NCI-H524 (cell line): ENCODE measurements around the gene FARP2.

Experiments used
- DNase-seq, 2 experiments: peaks; one replicate each; lab custom pipeline; 2025; lab: John Stamatoyannopoulos, UW

The FARP2 gene

DNA sequence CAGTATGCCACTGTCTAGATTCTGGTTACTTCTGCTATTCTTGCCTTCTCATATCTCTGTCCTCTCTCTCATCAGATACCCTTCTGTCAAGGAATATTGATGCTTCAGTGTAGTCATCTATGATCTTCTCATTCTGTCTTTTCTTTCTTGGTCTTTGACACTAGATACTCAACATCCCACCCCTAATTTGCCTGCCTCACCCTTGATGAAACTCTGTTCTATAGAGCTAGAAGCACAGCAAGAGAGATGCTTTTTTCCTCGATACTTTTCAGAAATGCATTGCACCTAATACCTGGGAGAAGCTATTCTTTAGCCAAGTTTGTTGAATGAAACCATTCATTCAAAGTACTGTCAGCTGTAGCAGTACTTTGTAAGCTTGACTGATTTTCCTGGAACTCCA lies 30.8 kb upstream of the FARP2 start:
- no peak for DNase-seq

DNA sequence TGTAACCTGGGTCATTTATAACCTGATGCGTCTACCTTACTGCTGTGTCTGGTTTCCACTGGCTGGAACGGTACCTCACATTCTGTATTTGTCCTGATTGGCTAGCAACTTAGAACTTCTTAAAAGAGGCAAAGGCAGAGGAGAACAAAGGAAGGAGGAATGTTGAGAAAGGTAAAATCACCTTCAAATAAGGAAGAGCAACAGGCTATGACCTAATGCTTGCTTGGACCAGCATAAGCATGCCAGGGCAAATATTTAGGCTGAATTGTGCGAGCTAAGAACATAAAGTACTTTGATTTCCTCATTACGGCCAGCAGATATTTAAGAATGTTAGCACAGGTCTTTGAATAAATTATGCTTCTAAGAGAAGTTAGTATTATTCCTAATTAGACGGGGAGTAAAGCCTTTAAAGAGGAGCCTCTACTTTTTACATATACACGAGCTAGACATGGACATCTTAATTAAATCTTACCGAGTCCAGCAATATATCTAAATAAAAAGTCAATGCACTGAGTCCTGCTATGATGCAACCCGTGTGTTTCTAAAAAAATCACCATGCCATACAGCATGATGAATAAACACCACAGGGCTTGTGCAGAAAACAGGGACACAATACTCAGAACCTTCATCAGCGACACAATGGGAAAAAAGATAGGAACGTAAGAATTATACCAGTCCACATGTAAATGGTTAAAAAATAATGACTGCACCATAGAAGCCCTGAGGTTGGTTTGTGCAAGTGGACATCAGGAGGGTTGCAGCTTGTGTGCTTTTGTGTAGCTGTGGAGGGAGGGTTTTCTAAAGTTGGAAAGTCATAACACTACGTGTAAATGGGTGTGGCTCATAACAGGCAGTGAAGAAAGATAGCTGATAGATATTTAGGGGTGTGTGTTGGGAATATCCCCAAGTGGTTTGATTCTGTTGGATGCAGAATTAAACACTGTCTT lies 26.1 kb upstream of the FARP2 start:
- no peak for DNase-seq

DNA sequence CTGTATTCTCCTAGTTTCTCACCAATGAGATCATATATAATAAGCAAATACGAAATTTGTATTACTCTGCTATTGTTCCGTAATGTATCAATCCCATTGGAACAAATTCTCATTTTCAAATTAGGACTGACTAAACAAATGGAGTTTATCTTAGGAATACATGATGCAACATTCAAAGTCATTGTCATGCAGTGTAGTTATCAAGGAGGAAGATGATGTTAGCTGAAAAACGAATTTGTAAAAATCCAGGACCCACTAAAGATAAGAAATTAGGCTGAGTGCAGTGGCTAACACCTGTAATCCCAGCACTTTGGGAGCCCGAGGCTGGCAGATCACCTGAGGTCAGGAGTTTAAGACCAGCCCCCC lies 25.5 kb upstream of the FARP2 start:
- no peak for DNase-seq

DNA sequence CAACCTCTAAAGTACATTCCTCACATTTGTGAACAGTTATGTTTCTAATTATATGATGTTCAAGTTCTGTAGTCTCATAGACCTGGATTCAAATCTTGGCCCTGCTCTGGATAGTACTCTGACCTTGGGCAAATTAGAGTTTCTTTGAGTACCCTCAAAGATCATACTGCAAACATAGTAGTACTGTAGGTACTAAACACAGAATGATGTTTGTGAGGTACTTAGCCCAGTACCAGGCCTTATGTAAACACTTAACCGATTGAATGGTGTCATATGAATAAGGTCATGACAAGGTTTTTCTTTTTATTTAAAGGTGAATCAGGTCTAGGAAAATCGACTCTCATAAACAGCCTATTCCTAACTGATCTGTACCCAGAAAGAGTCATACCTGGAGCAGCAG lies 21.3 kb upstream of the FARP2 start:
- DNase-seq, result no peak

DNA sequence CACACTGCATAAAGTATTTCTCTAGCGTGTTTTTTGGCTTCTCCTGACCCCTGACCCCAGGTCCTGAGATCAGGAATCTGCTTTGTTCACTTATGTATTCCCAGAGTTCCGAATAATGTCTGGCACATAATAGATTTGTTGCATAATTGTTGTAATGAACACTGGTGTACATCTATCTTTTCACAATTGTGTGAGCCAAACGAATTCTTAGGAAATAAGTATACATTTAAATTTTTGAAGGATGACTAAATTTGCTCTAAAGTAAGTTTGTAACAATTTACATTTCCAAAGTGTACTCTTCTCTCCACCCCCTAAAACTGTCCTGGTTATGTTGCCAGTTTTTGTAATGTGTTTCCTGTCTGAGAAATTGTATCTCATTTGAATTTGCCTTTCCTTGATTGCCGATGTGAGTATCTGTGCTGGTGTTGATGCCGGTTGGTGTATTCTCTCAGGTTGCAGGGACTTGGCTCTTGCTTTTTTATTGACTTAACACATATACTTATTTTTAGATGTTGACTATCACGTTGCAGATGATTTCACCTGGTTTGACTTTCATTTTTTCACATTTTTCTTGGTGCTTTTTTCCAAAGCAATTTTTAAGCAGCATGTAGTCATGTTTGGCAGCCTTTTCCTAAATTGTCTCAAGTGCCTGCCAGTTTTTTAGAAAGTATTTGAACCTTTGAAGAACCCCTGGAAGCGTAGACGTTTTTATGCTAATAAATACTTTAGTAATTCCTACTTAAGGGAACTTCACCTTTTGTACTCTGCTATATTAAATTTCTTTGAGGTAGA lies 16.1 kb upstream of the FARP2 start:
- DNase-seq, result no peak

DNA sequence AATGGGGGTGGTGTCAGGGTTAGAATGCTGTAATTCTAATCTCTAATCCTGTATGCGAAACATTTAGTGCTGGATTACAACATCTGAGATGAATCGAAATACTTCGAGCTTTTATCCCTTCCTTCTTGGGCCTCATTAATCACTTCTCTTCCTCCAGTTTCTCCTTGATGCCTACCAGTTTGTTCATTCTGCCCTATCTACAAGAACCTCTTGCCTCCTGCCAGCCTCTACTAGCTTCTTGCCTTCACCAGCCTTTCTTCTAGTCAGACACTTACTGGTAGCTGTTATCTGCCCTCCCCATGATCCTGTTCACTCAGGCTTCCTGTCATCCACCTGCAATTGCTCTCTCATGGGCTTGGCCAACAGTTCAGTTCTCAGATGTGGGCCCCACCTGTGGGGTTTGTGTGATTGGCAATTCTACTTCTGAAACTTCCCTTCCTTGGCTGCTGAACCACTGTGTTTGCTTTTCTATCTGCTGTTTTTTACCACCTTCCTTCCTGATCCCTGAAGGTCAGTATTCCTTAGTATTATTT lies 15.4 kb upstream of the FARP2 start:
- DNase-seq, result no peak

DNA sequence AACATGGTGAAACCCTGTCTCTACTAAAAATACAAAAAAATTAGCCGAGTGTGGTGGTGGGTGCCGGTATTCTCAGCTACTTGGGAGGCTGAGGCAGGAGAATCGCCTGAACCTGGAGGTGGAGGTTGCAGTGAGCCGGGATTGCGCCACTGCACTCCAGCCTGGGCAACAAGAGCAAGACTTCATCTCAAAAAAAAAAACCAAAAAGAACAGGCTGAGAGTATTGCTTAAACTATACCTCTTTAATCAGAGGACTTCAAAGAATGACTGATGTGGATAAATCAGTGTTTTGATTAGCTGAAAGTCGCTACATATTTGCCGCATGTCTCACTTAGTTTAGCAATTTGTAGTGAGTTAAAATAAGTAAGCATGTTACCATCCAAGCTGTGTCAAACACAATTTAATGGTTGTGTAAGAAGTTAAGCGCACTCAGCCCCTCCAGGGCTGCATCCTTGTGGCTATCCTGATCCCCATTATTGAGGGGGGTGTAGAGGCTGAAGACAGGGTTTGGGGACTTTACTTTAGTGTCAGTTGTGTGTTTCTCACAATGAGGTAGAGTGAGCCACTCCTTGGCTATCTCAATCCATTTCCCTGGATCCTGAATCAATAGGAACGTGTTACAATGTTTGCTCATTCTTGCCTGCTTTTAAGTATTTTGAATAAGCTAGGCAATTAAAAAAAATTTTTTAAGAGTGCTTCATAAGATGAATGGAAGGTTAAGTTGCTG lies 11.0 kb upstream of the FARP2 start:
- no peak for DNase-seq

DNA sequence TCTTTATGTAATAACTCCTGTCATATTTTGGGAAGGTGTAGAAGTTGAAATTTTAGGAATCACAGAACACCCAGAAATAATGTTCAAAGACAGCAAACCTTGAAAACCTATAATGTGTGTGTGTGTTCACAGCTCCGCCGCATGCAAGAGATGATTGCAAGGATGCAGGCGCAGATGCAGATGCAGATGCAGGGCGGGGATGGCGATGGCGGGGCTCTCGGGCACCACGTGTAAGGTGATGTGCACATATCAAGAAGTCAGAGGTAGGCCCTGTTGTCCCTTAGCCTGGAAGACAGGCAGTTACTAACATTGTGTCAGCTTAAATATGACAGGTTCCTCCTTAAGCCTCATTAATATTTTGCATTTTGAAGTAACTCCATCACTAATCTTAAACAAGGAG lies 6.1 kb upstream of the FARP2 start:
- no peak for DNase-seq

DNA sequence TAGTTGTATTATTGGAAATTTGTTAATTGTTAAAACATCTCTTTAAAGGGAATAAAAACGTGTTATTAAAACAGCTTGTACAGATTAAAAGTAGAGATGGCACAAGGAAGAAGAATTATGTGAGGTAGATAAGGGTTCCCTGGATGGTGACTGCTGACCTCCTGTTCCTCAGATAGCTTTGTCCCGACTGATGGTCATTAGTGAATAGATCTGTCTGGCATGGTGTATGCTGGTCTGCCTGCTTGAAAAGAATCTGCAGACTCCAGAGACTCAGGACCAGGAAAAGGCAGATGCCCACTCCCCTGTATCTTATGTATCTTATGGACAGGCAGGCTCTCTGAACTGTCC lies 5.6 kb upstream of the FARP2 start:
- no peak for DNase-seq

DNA sequence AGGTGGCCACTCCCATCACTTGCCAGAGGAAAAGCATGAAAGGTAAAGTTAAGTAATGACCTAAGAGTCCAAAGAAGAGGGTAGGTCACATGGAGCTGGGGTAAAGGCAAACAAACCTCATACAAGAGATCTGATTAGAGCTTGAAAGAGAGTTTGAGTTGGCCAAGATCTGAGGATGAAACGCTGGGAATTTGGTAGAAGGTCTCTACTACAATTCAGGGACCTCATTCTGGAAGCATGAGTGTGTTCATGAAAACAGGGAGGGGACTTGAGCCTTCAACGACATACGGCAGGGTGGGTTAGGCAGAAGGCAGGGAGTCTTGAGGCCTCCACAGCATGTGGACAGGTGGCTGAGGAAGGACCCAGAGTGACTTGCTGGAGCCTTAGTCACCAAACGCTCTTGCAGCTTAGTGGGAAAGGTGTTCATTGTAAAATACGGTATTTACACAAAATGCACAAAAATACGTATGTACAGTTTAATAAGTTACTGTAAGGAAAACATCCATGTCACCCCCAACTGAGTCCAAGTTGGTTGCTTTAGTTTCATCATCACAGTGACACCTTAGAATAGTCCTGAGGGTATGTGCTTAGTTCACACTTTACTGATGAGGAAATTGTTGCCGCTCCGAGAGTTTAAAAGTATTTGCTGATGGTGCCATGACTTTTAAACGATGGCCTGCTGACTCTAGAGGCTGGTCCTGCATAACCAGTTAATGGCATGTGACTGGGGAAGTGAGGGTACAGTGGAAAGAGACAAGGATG lies 5.0 kb upstream of the FARP2 start:
- DNase-seq, result peak in 1 of 2 experiments; percentile 10

DNA sequence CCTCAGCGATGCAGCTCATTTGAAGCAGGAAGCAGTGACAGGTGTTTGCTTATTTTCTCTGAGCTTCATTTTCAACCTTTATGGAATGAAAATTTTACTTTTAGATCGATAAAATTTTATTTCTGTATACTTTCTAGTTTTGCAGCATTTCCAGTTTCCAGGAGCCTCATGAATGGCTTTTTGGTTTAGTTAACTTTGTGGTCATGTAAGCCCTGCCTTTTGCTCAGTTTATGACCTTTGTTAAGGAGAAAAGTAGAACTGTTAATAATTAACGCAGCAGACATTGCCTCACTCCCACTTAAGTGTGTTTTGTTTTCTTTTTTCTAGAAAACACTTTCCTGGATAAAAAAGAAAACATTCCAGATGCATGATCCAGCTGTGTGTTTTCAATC lies 4.4 kb upstream of the FARP2 start:
- no peak for DNase-seq

DNA sequence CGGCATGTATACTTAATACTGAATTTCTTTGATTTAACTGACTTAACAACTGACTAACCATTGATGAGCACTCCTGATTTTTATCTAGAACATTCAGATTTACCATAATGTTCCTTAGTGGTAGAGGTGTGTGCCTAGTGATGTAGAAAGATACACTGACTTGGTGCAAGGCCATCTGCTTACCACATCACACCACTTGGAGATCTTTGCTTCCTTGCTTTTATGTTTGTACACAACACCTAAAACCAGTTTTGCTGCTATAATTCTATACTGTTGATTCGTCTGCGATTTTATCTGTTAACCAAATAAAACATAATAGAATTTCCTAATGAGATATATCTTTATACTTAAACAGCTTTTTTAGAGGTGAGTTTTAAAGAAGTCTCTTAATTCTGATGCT lies 3.9 kb upstream of the FARP2 start:
- DNase-seq, result no peak

DNA sequence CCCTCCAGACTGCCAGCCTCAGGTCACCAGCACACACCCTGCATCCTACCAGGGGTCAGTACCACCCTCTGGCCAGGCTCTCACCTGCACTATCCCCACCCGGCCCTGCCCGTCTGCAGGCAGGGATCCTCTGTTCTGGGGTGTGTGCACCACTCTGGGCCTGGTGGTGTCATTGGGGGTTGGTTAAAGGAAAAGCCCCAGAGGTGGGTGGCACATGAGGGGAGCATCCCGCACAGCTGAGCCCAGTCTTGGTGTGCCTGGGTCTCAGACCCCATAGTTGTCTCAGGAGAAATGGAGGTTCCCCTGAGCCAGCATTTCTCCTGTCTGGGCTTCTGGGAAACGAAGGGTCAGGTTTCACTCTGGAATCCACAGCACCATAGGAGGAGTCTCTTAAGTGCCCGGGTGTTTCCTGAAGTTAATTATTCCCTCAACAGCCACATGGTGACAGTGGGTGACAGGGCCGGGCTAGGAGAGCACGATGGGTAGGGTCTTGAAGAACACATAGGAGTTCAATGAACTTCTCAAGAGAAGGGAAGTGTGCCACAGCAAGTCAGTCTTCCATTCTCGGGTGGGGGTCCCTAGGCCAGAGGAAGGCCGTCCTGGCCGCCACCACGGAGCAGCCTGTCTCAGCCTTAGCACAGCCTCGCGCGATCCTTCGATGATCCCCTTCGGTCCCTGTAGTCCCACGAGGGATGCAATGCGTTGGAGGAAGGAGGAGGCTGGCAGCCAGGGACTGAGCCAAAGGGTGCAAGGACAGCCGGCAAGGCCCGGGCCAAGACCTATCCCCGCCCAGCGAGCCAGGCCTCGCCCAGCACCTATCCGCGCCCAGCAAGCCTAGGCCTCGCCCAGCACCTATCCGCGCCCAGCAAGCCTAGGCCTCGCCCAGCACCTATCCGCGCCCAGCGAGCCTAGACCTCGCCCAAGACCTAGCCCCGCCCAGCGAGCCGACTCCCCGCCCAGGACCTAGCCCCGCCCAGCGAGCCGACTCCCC lies 1.1 kb upstream of the FARP2 start:
- peak; percentile 7 to 51 for DNase-seq

DNA sequence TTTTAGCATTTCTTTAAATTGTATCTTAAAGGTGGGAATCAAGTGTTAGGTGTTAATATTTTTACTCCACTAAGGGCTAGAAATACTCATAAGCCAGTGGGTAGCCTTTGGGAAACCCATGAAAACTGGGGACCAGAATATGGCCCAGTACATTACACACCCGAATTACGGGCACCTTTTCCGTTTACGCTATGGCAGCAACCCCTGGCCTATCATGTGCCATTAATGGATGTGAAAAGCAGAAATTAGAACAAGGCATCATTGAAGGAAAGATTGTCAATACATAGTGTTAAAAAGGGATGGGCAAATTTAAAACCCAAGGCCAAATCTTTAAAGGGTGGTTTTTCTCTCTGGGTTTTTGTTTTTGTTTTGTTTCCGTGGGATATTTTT lies 781 bp downstream of the FARP2 start:
- peak in 1 of 2 experiments; percentile 23 for DNase-seq

DNA sequence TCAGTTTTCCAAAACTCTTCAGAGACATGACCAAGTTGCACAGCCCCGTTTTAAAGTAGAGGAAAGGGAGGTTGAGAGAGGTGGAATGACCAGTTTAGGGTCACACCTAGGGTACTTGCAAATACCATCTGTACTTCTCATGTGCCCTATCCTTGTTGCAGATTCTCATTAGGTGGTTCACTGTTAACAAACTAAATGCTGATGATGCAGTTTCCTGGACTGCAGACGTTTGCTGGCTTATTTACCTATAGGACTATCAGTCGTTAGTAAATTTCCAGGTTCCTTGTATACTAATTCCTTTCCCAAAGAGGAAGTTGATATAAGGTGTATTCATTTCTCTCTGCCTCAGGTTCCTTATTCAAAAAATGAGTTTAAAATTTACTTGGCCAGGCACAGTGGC lies 1.4 kb downstream of the FARP2 start:
- DNase-seq, result no peak

DNA sequence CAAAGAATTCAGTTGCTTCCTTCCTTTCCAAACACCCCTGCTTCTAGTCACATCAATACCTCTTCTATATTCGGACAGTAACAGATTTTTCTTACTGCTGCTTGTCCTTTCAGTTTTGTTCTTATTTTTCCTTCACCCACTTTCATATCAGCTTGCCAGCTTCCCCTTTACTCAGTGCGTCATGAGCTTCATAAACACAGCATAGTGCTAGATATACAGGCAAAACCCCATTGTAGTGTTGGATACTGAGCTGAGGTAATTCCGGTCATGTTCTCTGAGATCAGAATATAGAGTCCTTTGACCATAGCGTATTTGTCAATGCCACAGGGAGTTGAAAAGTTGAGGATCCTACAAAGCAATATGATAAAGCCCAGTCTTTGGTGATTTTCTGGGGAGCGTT lies 2.4 kb downstream of the FARP2 start:
- DNase-seq, result no peak

DNA sequence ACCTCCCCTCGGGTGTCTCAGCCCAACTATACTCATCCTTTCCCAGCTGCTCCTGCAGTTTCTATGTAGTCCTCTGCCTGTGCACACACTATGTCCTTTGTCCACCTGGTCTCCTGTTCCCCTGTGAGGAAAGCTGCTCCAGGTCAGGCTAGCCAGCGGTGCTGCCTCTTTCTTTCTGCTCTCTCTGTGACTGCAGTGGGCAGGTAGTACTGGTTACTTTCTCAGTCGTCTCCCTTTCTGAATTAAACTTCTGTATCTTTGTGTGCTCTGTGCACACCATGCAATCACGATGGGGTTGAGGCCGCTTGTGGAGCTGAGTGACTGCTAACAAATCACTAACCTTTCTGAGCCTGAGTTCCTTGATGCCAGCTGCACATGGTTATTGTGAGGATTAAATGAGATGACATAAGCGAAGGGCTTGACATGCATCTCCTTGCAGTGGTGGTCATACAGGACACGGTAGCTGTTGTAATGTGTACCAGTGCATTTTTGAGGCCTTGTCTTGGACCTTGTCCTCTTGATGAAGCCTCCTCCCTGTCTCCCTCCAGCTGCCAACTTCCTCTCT lies 3.5 kb downstream of the FARP2 start:
- no peak for DNase-seq

DNA sequence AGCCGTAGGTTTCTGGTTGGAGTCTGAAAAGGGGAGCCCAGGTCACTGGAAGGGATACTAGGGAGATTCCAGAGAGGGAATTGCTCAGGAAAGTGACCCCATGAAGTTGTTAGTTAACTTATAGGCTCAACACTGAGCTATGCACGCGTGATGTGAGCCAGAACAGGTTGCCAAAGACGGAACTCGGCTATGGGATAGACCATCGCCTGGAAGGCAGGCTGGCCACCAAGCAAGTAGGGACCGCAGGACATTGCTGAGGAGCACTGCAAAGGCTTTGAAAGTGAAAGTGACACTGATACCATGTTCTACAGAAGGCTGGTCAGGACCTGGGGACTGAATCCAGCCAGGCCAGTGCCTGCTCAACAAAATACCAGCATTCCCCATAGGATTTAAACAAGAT lies 7.3 kb downstream of the FARP2 start:
- no peak for DNase-seq

DNA sequence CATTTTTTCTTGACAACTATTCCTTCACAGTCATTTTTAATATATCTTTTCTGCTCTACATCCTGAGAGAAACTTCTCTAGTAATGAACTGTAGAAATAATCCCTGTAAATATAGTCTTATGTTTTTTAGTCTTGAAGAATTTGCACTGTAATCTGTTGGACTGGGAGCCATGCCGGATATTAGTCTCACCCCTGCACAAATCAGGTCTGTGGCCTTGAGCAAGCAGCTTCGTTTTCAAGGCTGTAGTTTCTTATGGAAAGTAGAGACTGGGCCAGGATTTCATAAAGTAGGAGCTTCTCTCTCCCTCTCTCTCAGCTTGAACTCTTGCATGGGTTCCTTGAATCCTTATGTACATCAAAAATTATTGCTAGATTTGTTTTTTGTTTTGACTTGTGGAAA lies 8.7 kb downstream of the FARP2 start:
- no peak for DNase-seq

DNA sequence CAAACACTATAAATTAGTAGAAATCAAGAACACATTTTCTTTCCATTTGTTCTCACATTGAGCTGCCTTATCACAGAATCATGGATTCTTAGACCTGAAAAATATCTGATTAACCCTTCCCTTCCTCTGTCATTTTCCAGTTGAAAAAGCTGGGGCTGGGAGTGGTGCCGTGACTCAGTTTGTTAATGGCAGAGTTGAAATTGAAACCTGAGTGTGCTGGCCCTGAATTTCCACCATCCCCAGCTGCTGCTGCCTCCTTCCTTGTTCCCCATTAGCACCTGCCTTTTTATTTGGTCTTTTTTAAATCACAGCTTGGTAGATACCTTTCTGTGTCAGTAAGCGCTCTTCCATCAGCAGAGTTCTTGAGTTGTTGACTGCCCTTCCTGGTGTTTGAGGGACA lies 10.6 kb downstream of the FARP2 start:
- DNase-seq, result no peak
